ENCODE results near the gene MBTD1.

MBTD1 gene

GRCh38 chr17:51217946-51218345 lies 41.9 kb downstream of the MBTD1 start:
- no peak for TF ChIP-seq CTCF (IDR thresholded peaks at IDR 0.05; ENCODE audit: borderline replicate concordance, insufficient read depth, low read depth, low read length)
- no peak overlapping the region for H3K4me3 ChIP-seq (ENCODE audit: low read depth, low read length)

GRCh38 chr17:51214920-51215319 lies 44.9 kb downstream of the MBTD1 start:
- H3K4me3 ChIP-seq (ENCODE audit: low read depth, low read length): no peak overlapping the region
- no peak for TF ChIP-seq CTCF (IDR thresholded peaks at IDR 0.05; ENCODE audit: borderline replicate concordance, insufficient read depth, low read depth, low read length)

GRCh38 chr17:51203838-51204237 lies 56.0 kb downstream of the MBTD1 start:
- H3K4me3 ChIP-seq (ENCODE audit: low read depth, low read length): no peak overlapping the region
- no peak for TF ChIP-seq CTCF (IDR thresholded peaks at IDR 0.05; ENCODE audit: borderline replicate concordance, insufficient read depth, low read depth, low read length)

- no peak overlapping the region for H3K4me3 ChIP-seq (ENCODE audit: low read depth, low read length)
- TF ChIP-seq CTCF (IDR thresholded peaks at IDR 0.05; ENCODE audit: borderline replicate concordance, insufficient read depth, low read depth, low read length): no peak
Observed at GRCh38 chr17:51200846-51201245, 59.0 kb downstream of the MBTD1 start.

- no peak overlapping the region for H3K4me3 ChIP-seq (ENCODE audit: low read depth, low read length)
- no peak for TF ChIP-seq CTCF (IDR thresholded peaks at IDR 0.05; ENCODE audit: borderline replicate concordance, insufficient read depth, low read depth, low read length)
Observed at GRCh38 chr17:51200295-51200694, 59.6 kb downstream of the MBTD1 start.

- H3K4me3 ChIP-seq (ENCODE audit: low read depth, low read length): no peak overlapping the region
- no peak for TF ChIP-seq CTCF (IDR thresholded peaks at IDR 0.05; ENCODE audit: borderline replicate concordance, insufficient read depth, low read depth, low read length)
Observed at GRCh38 chr17:51197754-51198153, 62.1 kb downstream of the MBTD1 start.

GRCh38 chr17:51191895-51192294 lies 68.0 kb downstream of the MBTD1 start:
- no peak for TF ChIP-seq CTCF (IDR thresholded peaks at IDR 0.05; ENCODE audit: borderline replicate concordance, insufficient read depth, low read depth, low read length)
- H3K4me3 ChIP-seq (ENCODE audit: low read depth, low read length): no peak overlapping the region

Data from GM12875 (cell line).